Measurements from ENCODE around the gene RPH3AL.
A peak's percentile ranks its signal among the peaks of the same experiment; 100 is the strongest.
"Not testable (repeated sequence)": the region's sequence is repeated elsewhere in the genome, so short reads cannot be mapped to it uniquely, and the experiment has no call there.

The RPH3AL gene

DNA sequence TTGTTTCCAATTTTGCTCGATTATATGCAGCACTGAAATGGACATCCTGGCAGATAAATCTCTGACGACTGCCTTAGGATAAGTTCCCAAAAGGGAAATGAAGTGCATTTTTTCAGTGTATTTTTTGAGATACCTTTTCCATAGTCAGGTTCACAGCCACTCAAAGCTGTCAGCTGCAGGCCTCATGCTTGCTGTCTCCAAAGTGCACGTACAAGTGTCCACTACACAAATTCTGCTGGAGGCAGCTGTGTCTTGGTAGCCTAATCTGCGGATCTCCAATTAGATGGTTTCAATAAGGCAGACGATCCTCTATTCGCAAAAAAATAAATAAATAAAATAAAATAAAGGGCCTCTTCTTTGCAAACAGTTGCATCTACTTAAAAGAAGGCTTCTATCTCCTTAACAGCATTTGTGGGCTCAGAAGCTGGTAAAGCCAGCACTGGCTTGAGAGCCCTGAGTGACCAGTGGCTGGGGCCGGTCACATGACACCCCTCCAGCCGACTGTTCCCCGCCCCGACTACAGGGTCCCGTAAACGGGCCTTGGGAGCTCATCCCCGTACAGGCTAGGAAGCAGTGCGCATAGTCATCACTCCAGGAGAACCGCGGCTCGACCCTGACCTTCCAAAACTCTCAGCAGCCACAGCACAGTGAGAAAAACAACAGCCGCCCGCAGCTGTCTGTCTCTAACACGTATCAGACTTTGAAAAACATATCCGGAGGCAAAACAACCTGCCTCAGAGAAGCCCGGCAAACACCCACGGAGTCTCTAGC lies 18.8 kb downstream of the RPH3AL start:
- peak; percentile 78 for DNase-seq

DNA sequence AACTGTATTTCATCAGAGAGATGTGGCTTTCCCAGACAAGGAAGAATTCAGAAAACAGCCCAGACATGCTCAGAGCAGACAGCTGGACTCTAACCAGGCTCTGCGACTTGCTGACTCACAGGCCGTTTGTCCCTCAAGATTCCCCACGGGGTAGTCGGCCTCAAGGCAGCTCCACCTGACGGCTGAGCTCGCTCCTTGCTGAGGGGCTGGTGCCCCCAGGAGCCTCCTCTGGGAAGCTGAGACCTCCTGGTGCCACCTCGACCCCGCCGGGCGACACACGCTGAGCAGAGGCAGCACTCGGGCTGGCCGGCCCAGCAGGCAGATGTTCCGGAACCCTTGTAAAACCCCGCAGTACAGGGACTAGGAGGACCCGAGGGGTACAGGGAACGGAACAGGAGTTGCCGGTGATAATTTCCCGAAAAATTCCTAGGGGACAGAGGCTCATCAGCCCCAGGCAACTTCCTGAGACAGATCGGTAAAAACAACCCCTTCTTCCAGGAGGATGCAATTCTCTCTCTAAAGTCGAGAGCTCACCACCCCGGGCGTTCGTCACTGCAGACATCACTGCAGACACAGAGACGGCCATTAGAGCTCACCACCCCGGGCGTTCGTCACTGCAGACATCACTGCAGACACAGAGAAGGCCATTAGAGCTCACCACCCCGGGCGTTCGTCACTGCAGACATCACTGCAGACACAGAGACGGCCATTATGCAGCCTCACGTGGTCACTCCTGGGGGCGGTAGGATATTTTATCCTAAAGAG lies 19.9 kb downstream of the RPH3AL start:
- DNase-seq = peak; percentile 86

DNA sequence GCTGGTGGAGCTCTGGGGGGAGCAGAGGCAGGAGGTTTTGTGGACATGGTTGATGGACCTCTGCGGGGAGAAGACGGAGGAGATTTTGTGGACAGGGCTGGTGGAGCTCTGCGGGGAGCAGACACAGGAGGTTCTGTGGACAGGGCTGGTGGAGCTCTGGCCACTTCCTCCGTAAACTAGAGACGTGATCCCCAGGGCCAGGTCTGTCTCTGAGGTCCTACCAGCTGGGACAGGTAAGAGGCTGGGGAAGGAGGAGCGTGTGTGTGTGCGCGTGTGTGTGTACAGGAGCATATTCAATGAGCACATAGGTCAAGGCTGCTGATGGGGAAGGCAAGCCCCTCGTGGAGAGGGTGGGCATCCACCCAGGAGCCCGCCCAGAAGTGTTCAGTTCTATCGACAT lies 20.6 kb downstream of the RPH3AL start:
- DNase-seq = peak; percentile 59

DNA sequence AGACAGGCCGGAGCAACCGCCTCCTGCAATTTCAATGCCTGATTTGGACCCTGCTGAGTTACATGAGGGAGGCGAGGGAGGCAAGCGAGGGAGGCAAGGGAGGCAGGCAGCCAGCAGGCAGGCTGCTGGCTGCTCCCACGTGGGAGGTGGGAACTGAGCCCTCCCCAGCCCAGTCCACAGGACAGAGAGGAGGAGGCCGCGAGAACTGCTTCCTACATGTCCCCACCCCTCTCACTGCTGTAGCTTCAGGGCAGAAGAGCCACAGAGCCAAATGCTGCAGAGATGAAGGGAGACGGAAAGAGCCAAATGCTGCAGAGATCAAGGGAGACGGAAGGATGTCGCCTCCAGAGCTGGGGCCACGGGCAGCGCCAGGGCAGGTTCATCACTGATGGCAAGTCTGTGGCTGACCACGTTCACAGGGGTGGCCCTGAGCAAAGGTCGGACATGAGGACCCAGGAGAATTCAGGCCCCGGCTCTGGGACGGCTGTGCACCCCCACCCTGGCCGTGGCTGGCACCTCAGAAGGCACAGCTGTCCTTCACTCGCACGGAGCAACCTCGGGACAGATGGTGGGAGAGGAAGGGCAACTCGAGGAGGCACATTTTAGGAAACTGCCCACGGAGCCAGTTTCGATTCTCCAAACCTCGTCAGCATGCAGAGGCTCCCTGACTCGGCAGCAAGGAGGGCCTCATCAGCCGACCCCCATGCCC lies 21.5 kb downstream of the RPH3AL start:
- DNase-seq = peak; percentile 79

DNA sequence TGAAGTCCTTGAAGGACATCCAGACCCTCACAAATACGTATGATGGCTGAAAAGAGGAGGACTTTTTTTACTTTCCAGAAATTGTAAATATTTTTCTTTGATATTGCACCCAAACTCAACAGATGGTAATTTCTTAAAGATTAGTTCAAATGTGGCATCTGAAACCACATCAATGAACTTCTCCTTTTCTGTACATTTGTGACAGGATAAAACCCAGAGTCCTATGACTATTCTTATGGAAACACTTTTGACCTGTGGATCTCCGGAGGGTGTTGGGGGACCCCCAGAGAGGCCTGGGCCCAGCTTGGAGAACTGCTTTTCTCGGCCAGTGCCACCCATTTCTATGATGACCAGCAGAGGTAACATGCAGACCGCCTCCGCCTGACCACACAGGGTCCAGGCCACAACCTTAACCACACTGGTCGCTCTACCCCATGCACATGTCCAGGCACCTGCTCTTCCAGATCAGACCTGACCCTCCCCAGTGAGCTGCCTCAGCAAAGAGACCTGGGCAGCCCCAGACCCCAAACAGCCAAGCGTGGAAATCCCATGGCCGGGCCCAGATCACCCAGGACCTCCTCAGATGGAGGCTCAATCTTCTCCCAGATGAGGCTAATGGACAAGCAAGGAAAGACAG lies 22.7 kb downstream of the RPH3AL start:
- peak; percentile 45 for DNase-seq

DNA sequence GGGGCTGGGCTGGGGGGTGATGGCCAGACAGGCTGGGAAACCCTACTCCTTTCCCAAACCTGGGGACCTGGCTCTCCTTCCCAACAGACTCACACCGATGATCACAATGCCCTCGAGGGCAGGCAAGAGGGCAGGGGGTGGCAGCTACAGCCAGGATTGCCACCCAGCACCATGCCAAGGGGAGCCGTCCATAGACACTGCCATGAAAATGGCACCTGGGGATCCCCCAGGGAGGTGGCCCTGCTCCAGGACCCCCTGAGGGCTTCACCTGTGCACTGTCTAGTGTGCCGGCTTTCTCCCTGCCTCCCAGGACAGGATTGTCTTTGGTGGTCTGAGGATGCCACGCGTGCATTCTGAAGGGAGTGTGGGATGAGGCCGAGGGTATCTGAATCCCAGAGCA lies 24.6 kb downstream of the RPH3AL start:
- peak; percentile 45 for DNase-seq

DNA sequence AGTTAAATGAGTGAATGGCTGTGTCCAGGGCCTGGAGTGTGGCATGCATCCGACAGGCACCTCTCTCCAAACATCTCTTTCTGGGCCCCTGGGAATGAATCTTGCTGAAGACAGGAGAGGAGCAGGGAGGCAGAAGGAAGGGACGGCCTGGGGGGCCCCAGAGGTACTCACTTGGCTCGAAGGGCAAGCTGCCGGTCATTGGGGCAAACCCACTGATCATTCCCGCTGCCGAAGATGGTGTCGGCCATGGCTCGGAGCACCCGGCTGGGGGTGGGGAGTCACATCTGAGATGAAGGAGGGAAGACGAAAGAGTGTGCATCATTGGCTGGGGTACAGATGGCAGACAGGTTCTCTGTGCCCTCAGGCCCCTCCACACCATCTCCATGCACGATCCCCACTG lies 25.3 kb downstream of the RPH3AL start:
- no peak for DNase-seq

DNA sequence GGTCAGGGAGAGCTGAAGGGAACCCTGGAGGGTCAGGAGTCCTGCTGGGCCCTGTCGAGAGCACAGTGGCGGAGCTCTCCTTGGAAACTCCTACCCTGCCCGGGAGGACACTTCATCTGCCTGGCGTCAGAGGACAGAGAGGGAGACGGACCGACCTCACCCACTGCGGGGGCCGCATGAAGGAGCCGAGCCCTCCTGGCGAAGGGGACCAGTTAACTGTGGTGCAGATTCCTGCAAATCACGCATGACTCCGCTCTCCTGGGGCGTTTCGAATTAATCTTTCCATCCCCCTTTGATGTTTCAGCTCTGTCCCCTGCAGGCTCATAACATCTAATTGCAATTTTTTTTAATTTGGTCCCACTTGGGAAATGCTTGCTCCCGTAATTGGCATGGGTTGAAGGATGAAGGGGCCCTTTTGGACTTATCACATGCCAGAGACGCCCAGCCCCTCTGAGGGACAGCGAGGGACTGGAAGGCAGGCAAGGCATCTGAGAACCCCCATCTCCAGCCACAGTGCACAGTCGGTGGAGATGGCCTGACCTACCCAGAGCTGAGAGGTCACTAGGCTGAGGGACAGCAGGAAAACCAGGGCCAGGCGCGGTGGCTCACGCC lies 26.5 kb downstream of the RPH3AL start:
- peak; percentile 50 for DNase-seq

DNA sequence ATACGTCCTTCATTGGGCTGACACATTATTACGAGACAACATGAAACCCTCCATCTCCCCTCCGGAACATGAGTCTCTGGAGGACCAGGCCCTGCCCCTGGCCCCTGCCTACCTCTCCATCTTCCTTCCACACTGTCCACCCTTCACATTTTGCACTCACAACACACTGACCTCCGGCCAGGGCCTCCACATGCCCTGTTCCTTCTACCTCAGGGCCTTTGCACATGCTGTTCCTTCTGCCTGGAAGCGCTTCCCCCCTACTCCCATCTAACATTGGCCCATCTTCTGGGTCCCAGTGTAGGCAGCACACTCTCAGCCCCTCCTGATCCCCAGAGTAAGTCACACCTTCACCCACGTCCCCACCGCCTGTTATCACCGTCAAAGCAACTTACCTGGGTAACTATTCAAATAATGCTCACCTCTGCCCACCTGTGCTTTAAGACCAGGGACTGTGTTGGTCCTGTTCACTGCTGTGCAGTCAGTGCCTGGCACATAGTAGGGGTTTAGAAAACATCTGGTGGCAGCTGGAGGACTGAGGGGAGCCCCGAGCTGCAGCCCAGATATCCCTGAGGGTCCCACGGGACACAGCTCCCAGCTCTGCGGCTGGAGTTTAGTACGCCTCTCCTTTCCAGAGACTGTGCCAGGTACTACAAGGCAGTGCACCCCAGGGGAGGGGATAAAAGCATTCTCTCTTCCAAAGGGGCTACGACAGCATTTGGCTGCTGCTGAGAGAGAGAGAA lies 27.2 kb downstream of the RPH3AL start:
- DNase-seq = peak; percentile 46

DNA sequence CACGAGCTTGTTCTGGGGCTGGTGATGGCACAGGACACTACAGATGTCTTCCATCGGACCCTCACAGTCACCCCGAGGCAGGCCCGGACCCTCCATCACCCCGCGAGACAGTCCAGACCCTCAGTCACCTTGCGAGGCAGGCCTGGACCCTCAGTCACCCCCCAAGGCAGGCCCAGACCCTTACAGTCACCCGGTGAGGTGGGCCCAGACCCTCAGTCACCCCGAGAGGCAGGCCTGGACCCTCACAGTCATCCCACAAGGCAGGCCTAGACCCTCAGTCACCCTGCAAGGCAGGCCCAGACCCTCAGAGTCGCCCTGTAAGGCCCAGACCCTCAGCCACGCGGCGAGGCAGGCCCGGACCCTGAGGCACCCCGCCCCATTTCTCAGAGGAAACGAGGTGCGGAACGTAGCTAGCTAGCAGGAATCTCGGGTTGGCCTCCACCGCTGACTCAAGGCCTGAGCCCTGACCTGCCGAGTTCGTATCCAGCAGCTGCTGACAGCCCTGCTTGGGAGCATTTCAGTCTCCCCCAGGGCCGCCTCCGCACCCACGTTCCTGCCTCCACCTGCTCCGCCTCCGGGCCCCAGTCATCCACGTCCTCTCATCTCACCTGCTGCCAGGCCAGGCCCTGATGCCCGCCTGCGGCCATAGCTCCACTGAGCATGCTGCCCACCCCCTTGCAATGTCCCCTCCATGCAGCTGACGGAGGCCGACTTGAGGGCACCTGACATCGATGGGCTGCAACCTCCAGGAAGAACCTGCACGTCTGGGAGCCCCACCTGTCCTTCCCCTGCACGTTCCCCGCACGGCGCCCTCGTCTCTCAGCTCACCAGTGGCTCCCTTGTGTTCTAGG lies 28.7 kb downstream of the RPH3AL start:
- peak; percentile 52 for DNase-seq

DNA sequence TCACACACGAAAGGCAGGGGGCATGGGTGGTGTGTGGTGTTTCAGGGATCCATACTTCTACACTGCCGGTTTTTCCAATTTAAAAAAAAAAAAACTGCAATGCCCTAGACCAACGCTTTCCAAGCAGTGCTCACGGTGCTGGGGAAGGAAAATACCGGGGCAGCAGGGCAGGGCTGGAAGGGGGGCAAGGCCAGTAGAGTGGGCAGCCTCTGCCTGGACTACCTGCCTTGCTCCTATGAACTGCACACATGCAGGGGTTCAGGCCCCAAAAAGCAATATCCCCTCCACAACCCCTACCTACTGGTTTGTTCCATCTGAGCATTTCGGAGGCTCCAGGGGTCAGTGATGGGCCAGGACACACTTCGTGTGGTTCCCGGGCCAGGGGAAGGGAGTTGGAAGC lies 29.4 kb downstream of the RPH3AL start:
- no peak for DNase-seq

DNA sequence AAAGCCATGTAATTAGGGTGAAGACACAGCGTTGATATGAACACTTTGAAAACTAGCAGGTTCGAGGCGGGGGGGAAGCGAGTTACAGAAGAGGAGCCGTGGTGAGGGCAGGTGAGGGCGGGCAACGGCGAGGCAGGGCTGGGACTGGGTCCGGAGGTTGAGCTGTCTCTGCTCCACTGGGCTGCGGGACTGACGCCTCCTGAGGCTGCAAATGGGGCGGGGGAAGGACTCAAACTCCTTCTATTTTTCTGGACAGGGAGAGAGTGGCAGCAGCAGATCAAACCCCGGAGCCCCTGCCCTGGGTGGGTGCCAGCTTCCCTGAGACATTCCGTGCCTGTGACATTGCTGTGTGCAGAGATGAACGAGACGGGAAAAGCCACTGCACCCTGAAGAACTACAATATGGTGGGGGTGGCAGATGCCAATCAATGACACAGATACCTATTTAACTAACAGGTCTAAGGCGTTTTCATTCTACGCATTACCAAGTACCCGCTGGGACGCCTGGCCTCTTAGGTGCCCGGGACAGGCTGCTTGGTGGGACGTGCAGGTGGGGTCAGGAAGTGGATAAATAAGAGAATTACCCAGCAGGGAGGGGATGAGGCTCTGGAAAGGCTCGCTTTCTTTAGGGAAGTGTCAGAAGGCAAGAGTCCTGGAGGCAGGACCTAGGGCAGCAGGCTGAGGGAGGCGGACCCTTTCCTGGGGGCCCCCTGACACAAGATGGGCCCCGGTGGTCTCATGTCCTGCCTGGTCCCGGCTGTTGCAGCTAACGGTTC lies 30.4 kb downstream of the RPH3AL start:
- DNase-seq = peak; percentile 52

DNA sequence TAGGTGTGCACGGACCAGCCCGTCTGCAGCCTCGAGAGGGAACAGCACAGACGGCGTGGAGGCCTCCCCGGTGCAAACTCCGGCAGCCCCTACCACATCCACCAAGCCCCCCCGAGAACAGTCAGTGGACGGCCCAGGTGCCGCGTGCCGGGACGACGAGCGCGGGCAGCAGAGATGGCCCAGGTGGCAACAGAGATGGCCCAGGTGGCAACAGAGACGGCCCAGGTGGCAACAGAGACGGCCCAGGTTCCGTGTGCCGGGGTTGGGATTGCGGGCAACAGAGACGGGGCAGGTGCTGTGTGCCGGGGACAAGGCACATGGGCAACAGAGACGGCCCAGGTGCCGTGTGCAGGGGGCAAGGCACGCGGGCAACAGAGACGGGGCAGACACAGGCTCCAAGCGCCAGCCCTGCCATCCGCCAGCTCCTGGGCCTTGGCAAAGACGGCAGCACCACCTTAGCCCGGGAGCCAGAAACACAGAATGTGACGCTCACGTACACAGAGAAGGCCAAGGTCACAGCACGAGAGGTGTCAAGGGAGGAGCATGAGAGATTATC lies 31.1 kb downstream of the RPH3AL start:
- DNase-seq = no peak

DNA sequence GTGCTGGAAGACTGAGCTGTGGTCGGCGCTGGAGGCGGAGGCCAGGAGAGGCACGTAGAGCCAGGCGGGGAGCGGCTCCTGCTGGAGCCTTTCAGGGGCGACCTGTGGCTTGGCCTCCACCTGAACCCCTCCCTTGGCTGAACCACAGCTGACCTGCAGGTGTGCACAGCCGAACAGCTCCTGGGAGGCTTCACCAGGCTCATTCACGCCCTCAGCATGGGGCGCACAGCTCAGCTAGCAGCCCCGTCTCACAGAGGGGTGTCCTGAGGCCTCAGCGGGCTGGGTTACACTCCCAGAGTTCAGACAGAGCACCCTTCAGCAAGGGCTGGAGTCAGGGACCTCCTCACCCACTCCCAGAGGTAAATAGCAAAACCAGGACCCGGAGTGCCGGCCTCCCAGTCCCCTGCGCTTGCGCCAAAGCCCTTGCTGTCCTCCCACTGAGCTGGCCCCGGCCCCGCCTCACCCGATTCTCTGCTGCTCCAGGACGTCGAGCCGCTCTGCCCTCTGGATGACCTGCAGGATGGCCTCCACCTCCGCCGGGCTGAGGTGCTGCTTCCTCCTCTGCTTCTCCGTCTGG lies 31.7 kb downstream of the RPH3AL start:
- peak; percentile 84 for DNase-seq

DNA sequence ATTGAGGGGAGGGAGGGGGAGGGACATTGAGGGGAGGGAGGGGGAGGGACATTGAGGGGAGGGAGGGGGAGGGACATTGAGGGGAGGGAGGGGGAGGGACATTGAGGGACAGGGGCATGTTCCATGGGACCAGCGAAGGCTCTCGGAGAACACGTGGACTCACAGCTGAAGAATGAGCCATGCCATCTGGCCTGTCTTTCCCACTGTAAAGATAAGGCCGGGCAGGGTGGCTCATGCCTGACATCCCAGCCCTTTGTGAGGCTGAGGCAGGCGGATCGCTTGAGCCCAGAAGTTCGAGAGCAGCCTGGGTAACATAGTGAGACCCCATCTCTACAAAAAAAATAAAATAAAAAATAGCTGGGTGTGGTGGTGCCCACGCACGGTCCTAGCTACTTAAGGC lies 32.5 kb downstream of the RPH3AL start:
- no peak for DNase-seq

DNA sequence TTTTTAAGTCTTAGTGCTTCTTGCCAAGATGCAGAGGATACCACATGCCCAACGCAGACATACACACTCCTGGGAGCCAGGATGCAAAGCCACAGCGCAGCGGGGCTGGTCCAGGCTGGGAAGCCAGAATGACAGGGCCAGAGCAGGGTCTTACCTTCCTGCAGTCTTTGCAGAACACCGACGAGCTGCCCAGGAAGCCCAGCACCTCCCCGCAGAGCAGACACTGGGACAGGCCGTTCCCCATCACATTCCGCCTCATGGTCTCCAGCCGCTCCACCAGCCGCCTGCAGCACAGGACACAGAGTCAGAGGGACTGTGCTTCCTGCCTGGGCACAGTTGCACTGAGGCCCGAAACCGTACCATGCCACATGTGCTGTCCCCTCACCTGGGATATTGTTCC lies 33.3 kb downstream of the RPH3AL start:
- no peak for DNase-seq

DNA sequence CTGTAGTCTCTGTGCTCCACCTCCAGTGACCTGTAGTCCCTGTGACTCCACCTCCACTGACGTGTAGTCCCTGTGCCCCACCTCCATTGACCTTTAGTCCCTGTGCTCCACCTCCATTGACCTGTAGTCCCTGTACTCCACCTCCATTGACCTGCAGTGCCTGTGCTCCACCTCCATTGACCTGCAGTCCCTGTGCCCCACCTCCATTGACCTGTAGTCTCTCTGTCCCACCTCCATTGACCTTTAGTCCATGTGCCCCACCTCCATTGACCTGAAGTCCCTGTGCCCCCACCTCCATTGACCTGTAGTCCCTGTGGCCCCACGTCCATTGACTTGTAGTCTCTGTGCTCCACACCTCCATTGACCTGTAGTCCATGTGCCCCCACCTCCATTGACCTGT lies 35.5 kb downstream of the RPH3AL start:
- DNase-seq = not testable (repeated sequence)

DNA sequence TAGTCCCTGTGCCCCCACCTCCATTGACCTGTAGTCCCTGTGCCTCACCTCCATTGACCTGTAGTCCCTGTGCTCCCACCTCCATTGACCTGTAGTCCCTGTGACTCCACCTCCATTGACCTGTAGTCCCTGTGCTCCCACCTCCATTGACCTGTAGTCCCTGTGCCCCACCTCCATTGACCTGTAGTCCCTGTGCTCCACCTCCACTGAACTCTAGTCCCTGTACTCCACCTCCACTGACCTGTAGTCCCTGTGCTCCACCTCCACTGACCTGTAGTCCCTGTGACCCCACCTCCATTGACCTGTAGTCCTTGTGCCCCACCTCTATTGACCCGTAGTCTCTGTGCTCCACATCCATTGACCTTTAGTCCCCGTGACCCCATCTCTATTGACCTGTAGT lies 37.2 kb downstream of the RPH3AL start:
- DNase-seq = not testable (repeated sequence)

DNA sequence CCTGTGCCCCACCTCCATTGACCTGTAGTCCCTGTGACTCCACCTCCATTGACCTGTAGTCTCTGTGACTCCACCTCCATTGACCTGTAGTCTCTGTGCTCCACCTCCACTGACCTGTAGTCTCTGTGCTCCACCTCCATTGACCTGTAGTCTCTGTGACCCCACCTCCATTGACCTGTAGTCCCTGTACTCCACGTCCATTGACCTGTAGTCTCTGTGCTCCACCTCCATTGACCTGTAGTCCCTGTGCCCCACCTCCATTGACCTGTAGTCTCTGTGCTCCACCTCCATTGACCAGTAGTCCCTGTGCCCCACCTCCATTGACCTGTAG lies 38.0 kb downstream of the RPH3AL start:
- DNase-seq = not testable (repeated sequence)
